ENCODE data around the gene GRM5.
"Not testable (repeated sequence)": the region's sequence is repeated elsewhere in the genome, so short reads cannot be mapped to it uniquely, and the experiment has no call there.

Gene GRM5

DNA sequence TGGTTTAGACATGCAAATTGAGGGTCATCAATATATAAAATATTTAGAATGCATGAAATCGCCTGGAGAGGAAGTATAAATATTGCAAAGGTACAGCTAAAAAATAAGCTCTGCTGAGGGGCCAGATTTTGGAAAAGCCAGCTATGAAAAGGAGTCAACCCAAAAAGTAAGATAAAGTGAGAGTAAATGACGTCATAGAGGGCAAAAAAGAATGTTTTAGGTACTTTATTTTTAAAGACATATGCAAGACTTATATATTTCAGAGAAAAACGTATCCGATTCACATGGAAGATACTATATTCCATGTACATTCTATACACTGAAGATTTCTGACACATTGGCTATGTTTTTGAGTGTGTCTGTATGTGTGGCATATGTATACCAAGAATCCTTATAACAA is 13.6 kb downstream of the GRM5 start:
- H3K4me3 ChIP-seq (ENCODE audit: low read depth, low read length), result no peak overlapping the region
- DNase-seq (ENCODE audit: low read depth, low spot score), result no peak
- in situ Hi-C loops (cut with HindIII; ENCODE audit: low sequenced_read_pairs), result no loop called here
- TF ChIP-seq, protein P1, sequence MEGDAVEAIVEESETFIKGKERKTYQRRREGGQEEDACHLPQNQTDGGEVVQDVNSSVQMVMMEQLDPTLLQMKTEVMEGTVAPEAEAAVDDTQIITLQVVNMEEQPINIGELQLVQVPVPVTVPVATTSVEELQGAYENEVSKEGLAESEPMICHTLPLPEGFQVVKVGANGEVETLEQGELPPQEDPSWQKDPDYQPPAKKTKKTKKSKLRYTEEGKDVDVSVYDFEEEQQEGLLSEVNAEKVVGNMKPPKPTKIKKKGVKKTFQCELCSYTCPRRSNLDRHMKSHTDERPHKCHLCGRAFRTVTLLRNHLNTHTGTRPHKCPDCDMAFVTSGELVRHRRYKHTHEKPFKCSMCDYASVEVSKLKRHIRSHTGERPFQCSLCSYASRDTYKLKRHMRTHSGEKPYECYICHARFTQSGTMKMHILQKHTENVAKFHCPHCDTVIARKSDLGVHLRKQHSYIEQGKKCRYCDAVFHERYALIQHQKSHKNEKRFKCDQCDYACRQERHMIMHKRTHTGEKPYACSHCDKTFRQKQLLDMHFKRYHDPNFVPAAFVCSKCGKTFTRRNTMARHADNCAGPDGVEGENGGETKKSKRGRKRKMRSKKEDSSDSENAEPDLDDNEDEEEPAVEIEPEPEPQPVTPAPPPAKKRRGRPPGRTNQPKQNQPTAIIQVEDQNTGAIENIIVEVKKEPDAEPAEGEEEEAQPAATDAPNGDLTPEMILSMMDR (IDR thresholded peaks at IDR 0.05; ENCODE audit: low read depth, low read length), result no peak

DNA sequence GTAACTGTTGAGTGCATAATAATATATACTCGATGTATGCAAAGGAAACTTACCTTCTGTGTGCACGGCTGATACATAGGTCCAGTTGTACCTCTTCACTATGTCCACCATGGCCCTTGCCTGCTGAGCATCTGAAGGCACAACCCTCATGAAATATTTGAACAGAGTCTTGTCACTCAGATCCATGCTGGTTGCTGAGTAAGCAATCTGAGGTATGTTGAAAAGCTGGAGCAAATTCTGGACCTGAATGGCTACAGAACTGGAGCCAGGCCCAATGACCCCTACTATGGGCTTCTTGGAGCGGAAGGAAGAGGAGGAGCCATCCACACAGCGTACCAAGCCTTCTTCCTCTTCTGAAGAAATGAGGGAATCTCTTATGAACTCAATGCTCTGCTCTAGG is 18.6 kb downstream of the GRM5 start:
- in situ Hi-C loops (cut with HindIII; ENCODE audit: low sequenced_read_pairs); DNase-seq (ENCODE audit: low read depth, low spot score): not testable (repeated sequence)

GRCh38 chr11:89043861-89044588 is 21.8 kb downstream of the GRM5 start:
- DNase-seq (ENCODE audit: low read depth, low spot score); in situ Hi-C loops (cut with HindIII; ENCODE audit: low sequenced_read_pairs): not testable (repeated sequence)

More for the DNA sequence above, 18.6 kb downstream of the GRM5 start:
- H3K4me3 ChIP-seq (ENCODE audit: low read depth, low read length), result not testable (repeated sequence)

GRCh38 chr11:89029671-89030070 is 36.1 kb downstream of the GRM5 start:
- in situ Hi-C loops (cut with HindIII; ENCODE audit: low sequenced_read_pairs); DNase-seq (ENCODE audit: low read depth, low spot score); H3K4me3 ChIP-seq (ENCODE audit: low read depth, low read length): not testable (repeated sequence)

More at GRCh38 chr11:89043861-89044588, 21.8 kb downstream of the GRM5 start:
- H3K4me3 ChIP-seq (ENCODE audit: low read depth, low read length), result not testable (repeated sequence)

DNA sequence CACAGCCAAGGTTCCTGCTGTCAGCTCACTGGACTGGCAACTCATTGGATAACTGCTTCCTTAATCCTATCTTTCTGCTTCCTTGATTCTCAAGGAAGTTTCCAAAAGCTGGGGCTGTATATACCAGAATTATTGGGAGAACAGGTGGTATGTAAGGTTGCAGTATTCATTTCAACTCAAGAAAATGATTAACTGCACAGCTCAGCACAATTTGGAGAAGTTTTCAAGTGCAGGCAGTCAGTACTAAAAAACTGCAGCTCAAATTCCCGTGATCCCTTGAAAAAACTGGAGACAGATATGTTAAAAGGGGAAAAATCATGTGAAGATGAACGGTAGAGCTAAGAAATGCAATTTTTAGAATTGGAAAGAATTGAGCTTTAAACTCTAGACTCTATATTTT is 44.4 kb downstream of the GRM5 start:
- TF ChIP-seq, protein P1 (IDR thresholded peaks at IDR 0.05; ENCODE audit: low read depth, low read length), result no peak
- no peak for DNase-seq (ENCODE audit: low read depth, low spot score)
- H3K4me3 ChIP-seq (ENCODE audit: low read depth, low read length), result no peak overlapping the region
- in situ Hi-C loops (cut with HindIII; ENCODE audit: low sequenced_read_pairs), result no loop called here

GRCh38 chr11:89019827-89020547 is 45.8 kb downstream of the GRM5 start:
- DNase-seq (ENCODE audit: low read depth, low spot score), result peak; percentile 85
- in situ Hi-C loops (cut with HindIII; ENCODE audit: low sequenced_read_pairs), result not testable (repeated sequence)

GRCh38 chr11:89016214-89016613 is 49.6 kb downstream of the GRM5 start:
- in situ Hi-C loops (cut with HindIII; ENCODE audit: low sequenced_read_pairs), result no loop called here
- no peak for DNase-seq (ENCODE audit: low read depth, low spot score)
- TF ChIP-seq, protein P1 (IDR thresholded peaks at IDR 0.05; ENCODE audit: low read depth, low read length), result no peak
- no peak overlapping the region for H3K4me3 ChIP-seq (ENCODE audit: low read depth, low read length)

More at GRCh38 chr11:89019827-89020547, 45.8 kb downstream of the GRM5 start:
- H3K4me3 ChIP-seq (ENCODE audit: low read depth, low read length), result not testable (repeated sequence)

- H3K4me3 ChIP-seq (ENCODE audit: low read depth, low read length), result no peak overlapping the region
- TF ChIP-seq, protein P1 (IDR thresholded peaks at IDR 0.05; ENCODE audit: low read depth, low read length), result no peak
- DNase-seq (ENCODE audit: low read depth, low spot score), result no peak
- in situ Hi-C loops (cut with HindIII; ENCODE audit: low sequenced_read_pairs), result no loop called here
These were observed 50.2 kb downstream of the GRM5 start for GRCh38 chr11:89015614-89016013.

GRCh38 chr11:89000852-89001251 is 64.9 kb downstream of the GRM5 start:
- DNase-seq (ENCODE audit: low read depth, low spot score); H3K4me3 ChIP-seq (ENCODE audit: low read depth, low read length); in situ Hi-C loops (cut with HindIII; ENCODE audit: low sequenced_read_pairs): not testable (repeated sequence)

Data from astrocyte of the spinal cord (primary cell).